Mononuclear cell (primary cell): ENCODE data around the gene SOX8. TPM values are rescaled to one million over a fixed set of nuclear protein-coding genes. Genes with fewer than 3 reads are reported as not detected.

Experiments used
- H3K27me3 ChIP-seq: 2 replicates; pipeline ENCODE4 v1.6.0; 2011; ENCODE audit warnings: low read length, control low read depth; ENCODE audit not compliant: insufficient read depth
- H3K4me1 ChIP-seq: 2 replicates; pipeline ENCODE4 v1.5.1; 2011; ENCODE audit warnings: mild to moderate bottlenecking, low read length, control low read depth; ENCODE audit not compliant: insufficient read depth
- H3K4me3 ChIP-seq: 2 replicates; pipeline ENCODE4 v1.5.1; 2011; ENCODE audit warnings: mild to moderate bottlenecking, low read length, moderate library complexity
- H3K9me3 ChIP-seq: 2 replicates; pipeline ENCODE4 v1.5.1; 2011; ENCODE audit warnings: low read depth, mild to moderate bottlenecking, control low read depth, low read length
- total RNA-seq: library from RNA; depleted of rRNA; stranded (reverse); fragments of >200 nt; gene quantifications from one replicate; pipeline ENCODE4 v1.2.3, GENCODE V29; 2012

The SOX8 gene
- total RNA-seq, 1 donor: 1.0 TPM

GRCh38 chr16:1011316-1012082, 29.9 kb downstream of the SOX8 start:
- H3K9me3 ChIP-seq: no peaks in the 10 kb centered on the region
- no peaks in the 10 kb centered on the region for H3K4me1 ChIP-seq
- no peak overlapping the region for H3K4me3 ChIP-seq

GRCh38 chr16:1012135-1012534, 30.6 kb downstream of the SOX8 start:
- Histone ChIP-seq H3K4me1 (no peaks in the 10 kb centered on the region), H3K9me3 (no peaks in the 10 kb centered on the region), H3K4me3 (no peak overlapping the region), H3K27me3 (no peaks in the 10 kb centered on the region)

More at GRCh38 chr16:1011316-1012082, 29.9 kb downstream of the SOX8 start:
- no peaks in the 10 kb centered on the region for H3K27me3 ChIP-seq

- Histone ChIP-seq H3K4me3 (no peak overlapping the region), H3K9me3 (no peaks in the 10 kb centered on the region), H3K4me1 (no peaks in the 10 kb centered on the region), H3K27me3 (no peaks in the 10 kb centered on the region)
These were observed 31.4 kb downstream of the SOX8 start for GRCh38 chr16:1012722-1013592.

GRCh38 chr16:1013593-1013900, 32.0 kb downstream of the SOX8 start:
- H3K9me3 ChIP-seq: no peaks in the 10 kb centered on the region
- H3K27me3 ChIP-seq: no peaks in the 10 kb centered on the region
- no peaks in the 10 kb centered on the region for H3K4me1 ChIP-seq
- no peak overlapping the region for H3K4me3 ChIP-seq

GRCh38 chr16:1014221-1014620, 32.7 kb downstream of the SOX8 start:
- no peaks in the 10 kb centered on the region for H3K27me3 ChIP-seq
- no peaks in the 10 kb centered on the region for H3K9me3 ChIP-seq
- no peak overlapping the region for H3K4me3 ChIP-seq
- H3K4me1 ChIP-seq: no peaks in the 10 kb centered on the region

- H3K27me3 ChIP-seq: no peaks in the 10 kb centered on the region
- no peak overlapping the region for H3K4me3 ChIP-seq
- H3K9me3 ChIP-seq: no peaks in the 10 kb centered on the region
- no peaks in the 10 kb centered on the region for H3K4me1 ChIP-seq
These were observed 33.4 kb downstream of the SOX8 start for GRCh38 chr16:1014771-1015495.

GRCh38 chr16:1018447-1019198, 37.1 kb downstream of the SOX8 start:
- Histone ChIP-seq H3K4me1 (no peaks in the 10 kb centered on the region), H3K4me3 (no peak overlapping the region), H3K27me3 (no peaks in the 10 kb centered on the region), H3K9me3 (no peaks in the 10 kb centered on the region)

- Histone ChIP-seq H3K4me3 (no peak overlapping the region), H3K9me3 (no peaks in the 10 kb centered on the region), H3K27me3 (no peaks in the 10 kb centered on the region), H3K4me1 (no peaks in the 10 kb centered on the region)
These were observed 37.9 kb downstream of the SOX8 start for GRCh38 chr16:1019231-1020090.

- H3K27me3 ChIP-seq: no peaks in the 10 kb centered on the region
- no peaks in the 10 kb centered on the region for H3K4me1 ChIP-seq
- H3K9me3 ChIP-seq: no peaks in the 10 kb centered on the region
- no peak overlapping the region for H3K4me3 ChIP-seq
These were observed 38.5 kb downstream of the SOX8 start for GRCh38 chr16:1020091-1020399.

GRCh38 chr16:1020591-1020990, 39.0 kb downstream of the SOX8 start:
- H3K9me3 ChIP-seq: no peaks in the 10 kb centered on the region
- H3K27me3 ChIP-seq: no peaks in the 10 kb centered on the region
- no peak overlapping the region for H3K4me3 ChIP-seq
- H3K4me1 ChIP-seq: no peaks in the 10 kb centered on the region

GRCh38 chr16:1021553-1022160, 40.1 kb downstream of the SOX8 start:
- no peak overlapping the region for H3K4me3 ChIP-seq
- H3K4me1 ChIP-seq: no peaks in the 10 kb centered on the region
- no peaks in the 10 kb centered on the region for H3K27me3 ChIP-seq
- no peaks in the 10 kb centered on the region for H3K9me3 ChIP-seq

- Histone ChIP-seq H3K4me3 (no peak overlapping the region), H3K9me3 (no peaks in the 10 kb centered on the region), H3K4me1 (no peaks in the 10 kb centered on the region), H3K27me3 (no peaks in the 10 kb centered on the region)
These were observed 40.9 kb downstream of the SOX8 start for GRCh38 chr16:1022466-1022865.

- Histone ChIP-seq H3K4me1 (no peaks in the 10 kb centered on the region), H3K9me3 (no peaks in the 10 kb centered on the region), H3K27me3 (no peaks in the 10 kb centered on the region), H3K4me3 (no peak overlapping the region)
These were observed 42.6 kb downstream of the SOX8 start for GRCh38 chr16:1024138-1024537.
